Measurements from ENCODE around the gene ATP12A.
"Not testable (repeated sequence)": the region's sequence is repeated elsewhere in the genome, so short reads cannot be mapped to it uniquely, and the experiment has no call there.

Gene ATP12A

DNA sequence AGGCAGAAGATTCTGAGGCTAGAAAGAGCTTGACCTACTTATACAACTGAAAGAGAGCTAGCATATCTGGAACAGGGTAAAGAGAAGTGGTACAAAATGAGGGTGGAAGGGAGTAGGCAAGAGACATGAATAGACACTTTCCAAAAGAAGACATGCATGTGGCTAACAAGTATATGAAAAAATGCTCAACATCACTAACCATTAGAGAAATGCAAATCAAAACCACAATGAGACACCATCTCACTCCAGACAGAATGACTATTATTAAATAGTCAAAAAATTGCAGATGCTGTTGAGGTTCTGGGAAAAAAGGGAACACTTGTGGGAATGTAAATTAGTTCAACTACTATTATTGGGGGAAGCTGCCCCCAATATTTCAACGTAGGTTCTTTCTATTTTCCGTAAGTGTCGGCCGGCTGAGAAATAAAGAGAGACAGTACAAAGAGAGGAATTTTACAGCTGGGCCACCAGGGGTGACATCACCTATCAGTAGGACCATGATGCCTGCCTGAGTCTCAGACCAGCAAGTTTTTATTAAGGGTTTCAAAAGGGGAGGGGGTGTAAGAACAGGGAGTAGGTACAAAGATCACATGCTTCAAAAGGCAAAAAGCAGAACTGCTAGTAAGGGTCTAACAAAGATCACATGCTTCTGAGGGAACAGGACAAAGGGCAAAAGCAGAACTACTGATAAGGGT, 50.8 kb downstream of the ATP12A start:
- not testable (repeated sequence) for DNase-seq (ENCODE audit: low read depth in 3 of 3)

DNA sequence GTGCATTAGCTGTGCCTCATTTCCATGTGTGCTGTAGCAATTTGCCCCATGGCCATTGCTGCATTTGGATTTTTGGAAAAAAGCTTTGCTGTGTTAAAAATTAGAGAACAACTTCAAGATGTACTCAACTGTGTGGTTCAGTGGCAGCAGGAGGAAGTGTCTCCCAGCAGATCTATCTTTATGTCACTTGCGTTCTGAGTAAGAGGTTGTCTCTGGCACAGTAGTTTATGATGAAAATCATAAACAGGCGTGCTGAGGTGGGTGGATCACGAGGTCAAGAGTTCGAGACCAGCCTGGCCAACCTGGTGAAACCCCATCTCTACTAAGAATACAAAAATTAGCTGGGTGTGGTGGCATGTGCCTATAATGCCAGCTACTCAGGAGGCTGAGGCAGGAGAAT, 54.7 kb downstream of the ATP12A start:
- DNase-seq (ENCODE audit: low read depth in 3 of 3): no peak

DNA sequence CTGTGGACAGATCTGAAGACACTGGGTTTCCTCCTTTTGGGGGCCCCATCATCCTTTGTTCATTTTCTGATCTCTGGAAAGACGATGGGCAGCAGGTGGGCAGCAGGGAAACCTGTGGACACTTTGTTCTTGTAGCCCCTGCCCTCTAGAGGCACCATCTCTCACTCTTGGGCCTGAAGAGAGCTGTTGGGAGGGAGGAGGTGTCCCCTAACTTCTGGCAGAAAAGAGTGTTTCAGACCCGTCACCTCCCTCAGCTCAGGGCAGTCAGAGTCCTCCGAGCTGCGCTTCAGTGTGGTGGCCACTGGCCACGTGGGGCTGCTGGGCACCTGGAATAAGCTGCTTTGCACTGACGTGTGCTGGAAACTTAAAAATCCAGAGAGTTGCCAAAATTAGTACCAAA, 56.8 kb downstream of the ATP12A start:
- DNase-seq (ENCODE audit: low read depth in 3 of 3): no peak

DNA sequence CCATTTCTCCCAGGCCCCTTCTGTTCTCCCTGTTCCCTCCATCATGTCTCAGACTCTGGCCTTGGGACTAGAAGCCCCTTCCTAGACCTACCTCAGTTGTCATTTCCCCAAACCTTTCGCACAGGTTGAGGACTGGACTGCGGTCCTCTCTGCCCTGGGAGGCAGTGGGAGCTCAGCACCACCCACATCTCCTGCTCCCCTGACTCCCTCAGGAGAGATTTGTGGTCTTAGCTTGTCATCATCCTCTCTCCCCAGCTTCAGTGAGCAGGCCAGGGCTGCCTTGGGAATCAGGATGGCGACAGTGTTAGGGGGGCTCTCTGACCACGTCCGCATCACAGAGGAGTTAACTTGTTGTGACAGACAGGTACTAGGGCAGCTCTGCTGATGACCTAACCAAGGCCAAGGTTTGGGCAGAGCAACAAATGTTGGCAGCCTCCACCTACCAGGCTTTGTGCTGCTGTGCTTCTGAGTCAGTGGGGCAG, 58.2 kb downstream of the ATP12A start:
- no peak for DNase-seq (ENCODE audit: low read depth in 3 of 3)

DNA sequence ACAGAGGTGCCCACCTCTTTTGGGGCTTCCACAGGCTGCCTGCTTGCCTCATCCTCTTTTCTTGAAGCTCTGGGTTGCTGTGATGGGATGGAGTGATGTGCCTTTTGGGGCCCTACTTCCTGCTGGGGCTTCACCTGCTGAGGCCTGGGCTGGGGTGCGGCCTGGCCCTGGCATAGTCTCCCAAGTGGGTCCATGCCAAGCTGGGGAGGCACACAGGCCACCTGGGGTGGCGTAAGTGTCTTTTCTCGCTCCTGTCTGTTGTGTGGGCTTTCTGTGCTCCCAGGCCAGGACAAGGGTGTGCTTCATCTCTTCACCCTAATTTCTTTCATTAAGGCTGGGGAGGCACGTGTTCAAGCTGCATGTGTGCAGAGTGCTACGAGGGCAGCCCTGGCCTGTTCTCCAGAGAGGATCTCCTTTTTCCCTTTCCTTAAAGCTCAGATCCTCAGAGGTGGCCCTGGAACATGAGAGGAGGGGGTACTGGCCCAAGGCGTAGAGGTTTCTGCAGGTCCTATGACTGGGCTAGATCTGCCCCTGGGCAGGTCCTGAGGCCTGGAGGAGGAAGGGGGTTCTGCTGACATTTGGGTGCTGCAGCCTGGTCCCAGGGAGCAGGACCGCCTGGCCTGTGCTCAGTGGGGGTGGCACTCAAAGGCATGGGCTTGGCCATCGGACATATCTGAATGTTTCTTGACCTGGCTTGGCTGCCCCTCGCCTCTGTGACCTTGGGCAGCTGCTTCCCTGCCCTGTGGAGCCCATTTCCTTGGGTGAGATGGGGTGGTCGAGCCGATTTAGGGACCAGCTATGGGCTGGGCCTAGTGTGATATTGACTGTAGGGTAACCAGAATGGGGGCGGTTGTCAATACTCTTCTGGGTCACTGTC, 60.0 kb downstream of the ATP12A start:
- no peak for DNase-seq (ENCODE audit: low read depth in 3 of 3)

DNA sequence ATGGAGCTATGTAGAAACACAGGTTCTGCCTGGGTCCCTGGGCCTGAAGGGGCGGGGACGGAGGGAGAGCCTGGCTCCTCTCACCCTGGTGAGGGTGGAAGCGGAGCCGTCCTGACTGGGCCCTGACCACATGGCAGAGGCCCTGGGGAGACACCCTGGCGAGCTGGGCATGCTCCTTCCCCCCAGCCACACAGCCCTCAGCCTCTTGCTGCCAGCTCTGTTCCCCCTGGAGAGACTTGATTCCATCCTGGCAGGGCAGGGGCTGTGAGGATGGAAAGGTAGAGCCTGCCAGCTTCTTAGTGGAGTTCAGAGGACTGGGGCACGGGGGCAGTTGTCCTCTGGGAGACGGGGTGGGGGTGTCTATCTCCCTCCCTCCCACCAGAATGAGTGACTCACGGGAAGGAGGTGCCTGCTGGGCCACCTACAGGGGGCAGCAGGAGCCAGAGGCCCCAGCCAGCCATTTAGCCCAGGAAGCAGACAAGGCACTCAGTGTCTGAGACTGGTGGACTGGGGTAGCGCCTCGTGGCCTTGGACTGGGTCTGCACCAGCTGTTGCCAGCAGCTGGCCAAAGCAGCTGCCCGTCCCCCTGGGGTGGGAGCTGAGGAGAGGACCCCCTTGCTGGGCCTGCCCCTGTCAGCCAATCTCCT, 60.9 kb downstream of the ATP12A start:
- DNase-seq (ENCODE audit: low read depth in 3 of 3): no peak

DNA sequence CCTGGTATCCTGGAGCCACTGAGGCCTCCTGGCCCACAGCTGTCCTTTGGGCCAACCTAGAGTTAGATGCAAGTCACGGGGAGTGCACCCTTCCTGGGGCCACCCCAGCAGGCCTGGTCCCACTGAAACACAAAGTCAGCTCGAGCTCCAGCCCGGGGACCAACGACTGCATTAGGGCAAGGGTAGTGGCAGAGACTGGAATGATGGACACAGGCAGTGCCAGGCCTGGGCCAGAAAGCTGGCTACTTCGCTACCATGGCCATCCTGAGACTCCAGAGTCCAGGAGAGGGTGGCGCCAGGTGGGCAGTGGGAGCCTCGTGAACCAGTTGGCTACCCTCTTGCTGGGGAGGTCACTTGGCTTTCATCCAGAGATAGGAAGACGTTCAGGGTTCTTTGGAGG, 61.6 kb downstream of the ATP12A start:
- no peak for DNase-seq (ENCODE audit: low read depth in 3 of 3)

DNA sequence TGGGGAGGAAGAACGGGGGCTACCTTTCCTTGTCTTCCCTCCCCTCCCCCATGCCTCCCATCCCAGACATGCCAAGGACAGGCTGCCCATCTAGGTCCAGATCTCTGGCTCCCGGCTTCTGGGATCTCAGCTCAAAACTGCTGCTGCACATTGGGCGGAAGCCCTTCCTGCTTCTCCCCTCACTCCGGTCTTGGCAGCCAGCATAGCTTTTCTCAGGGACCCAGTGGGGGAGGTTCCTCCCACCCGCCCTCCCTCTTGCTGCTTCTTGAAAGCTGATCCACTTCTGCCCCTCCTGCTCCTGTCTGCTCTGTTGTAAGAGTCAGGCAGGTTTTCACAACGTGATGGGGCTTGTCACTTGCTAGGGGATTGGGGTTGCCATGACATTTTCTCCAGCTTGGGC, 62.1 kb downstream of the ATP12A start:
- no peak for DNase-seq (ENCODE audit: low read depth in 3 of 3)

DNA sequence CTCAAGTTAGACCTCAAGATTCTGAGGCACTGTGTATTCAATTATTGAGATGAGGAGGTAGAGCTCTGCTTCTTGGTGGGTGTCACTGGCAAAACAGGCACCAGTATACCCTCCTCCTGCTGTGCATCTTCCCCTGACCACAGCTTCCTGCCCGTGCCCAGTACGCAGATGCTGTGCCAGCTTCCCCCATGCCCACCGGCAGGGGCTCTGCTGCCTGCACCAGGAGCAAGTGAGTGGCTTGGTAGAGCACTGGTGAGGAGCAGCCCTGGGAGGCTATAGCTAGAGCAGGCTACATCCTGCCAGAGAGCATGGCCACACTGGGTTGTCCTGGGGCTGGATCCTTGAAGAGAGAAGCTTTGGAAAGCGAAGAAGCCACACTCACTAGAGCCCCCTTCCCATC, 62.8 kb downstream of the ATP12A start:
- no peak for DNase-seq (ENCODE audit: low read depth in 3 of 3)

DNA sequence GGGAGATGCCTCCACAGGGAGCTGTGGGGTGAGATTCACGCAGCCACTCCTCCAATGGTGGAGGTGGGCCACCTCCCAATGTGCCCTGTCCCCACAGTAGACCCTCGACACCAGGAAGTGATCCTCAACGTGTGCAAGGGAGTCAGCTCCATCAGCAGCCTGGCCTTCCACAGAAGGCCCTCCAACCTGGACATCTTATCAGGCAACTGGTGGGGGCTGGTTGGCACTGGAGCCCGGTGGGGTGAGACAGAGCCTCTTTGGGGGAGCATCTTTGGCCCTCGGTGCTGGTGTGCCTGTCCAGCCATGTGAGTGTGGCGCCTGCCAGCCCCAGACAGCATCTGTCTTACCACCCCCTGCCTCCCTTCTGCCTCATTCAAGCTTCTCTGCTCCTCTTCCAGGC, 64.0 kb downstream of the ATP12A start:
- no peak for DNase-seq (ENCODE audit: low read depth in 3 of 3)

DNA sequence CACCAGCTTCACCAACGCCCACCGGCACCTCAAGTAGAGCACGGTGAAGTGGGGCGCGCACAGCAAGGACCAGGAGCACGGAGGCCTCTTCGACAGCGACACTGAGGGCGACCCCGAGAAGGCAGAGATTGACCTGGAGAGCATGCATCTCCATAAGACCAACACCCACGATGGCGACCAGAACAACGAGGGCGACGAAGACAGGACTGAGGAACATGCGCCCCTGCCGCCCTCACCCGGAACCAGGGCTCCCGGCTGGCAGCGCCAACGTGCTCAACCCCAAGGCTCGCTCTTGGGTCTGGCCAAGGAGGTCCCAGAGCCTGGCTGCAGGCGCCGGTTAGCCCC, 65.3 kb downstream of the ATP12A start:
- no peak for DNase-seq (ENCODE audit: low read depth in 3 of 3)

DNA sequence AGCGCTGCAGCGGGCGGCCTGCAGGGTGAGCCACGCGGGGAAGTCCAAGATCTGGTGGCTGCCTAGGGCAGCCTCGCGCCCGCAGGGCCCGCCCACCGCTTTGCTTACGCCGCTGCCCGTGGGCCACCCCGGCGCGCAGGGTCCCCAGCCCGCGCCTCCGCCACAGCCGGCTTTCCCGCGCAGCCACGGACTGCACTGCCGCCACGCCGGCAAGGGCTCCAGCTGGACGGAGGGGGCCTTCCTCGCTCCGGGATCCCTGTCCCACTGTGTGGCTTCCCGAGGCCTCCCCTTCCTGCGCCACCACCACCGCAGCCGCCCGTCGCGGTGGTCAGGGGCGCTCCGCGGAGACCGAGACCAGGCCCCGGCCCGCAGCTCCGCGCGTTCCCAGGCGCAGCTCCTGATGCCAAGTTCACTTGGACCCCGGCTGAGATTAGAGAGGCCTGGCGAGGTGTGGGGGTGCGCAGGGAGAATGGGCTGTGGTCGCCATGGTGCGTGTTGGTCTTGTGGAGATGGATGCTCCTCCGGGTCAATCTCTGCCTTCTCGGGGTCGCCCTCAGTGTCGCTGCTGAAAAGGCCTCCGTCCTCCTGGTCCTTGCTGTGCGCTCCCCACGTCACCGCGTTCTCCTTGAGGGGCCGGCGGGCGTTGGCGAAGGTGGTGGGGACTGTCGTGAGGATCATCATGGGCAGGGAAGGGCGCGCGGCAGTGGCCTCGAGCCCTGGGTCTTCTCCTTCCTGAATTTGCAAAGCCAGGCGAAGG, 65.8 kb downstream of the ATP12A start:
- no peak for DNase-seq (ENCODE audit: low read depth in 3 of 3)

DNA sequence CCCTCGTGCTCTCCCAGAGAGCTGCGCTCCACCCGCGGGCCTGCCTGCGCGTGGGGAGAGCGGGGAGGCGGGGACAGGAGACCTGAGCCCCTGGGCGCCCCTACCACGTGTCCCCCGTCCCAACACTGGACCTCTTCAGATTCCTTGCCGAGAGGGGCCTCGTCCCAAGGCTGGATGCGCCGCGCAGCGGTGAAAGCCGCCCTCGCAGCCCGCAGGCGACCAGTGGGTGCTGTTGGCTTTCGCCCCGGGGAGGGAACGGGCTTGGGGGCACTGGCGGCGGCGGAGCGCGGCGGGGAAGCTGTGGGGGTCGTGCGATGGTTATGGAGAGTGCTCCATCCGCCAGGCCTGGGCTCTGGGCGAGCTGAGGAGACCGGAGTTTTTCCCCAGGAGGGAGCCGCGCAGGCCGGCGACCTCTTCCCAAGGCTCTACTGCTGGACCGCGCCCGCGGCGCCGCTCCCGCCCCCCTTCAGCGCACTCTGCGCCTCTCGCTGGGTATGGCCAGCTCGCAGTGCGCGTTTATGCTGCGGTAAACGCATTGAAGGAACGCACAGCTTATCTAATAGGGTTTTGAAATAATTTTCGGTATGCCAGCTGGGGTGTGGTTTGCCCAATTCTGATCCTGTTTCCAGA, 66.5 kb downstream of the ATP12A start:
- DNase-seq (ENCODE audit: low read depth in 3 of 3): no peak

DNA sequence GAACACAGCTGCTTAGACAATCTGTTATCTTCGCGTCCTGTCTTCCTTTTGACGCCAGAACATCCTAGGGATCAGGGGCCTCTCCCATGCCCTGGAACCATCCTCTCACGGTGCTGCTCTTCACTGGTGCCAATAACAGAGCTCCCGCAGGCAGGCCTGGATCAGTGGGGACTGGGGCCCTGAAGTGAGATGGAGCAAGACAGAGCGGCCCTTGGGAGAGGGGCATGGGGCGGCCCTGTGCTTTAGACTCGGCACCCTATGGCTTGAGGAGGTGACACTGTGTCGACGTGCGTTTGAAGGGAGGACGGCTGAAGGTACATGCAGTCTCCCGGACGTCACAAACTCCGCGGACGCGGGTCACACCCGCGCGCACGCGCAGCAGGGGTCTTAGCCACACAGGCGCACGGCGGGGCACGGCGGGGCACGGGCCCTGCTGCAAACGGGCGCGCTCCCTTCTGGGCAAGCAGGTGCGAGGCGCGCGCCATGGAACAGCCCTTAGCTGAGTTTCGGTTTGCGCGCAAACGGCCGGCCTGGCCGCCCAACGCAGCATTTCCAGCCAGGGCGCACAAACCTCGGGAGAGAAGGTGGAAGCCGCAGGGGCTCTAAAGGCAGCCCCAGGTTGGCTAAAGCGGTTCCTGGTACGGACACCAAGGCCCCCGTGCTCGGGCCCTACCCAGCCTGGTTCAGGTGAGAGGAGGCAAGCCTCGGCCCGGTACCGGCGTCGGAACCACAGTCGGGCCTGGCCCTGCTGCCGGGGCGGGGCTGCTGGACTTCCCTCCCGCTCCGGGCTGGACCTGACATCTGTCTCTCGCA, 67.2 kb downstream of the ATP12A start:
- DNase-seq (ENCODE audit: low read depth in 3 of 3): peak in 1 of 3 donors; percentile 17

DNA sequence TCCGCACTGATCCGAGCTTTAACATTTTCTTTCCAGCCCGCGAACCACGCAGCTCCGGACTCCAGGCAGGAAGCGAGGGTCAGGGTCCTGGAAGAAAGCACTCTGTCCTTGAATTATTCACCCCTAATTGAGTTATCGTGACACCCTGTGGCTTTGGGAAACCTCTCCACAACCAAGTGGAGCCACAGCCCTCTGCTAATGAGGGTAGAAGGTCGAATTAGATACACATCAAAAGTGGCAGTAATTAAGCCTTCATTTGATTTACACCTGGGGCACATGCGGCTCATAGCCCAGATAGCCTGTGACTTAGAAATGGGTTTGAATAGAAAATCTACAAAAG, 67.8 kb downstream of the ATP12A start:
- no peak for DNase-seq (ENCODE audit: low read depth in 3 of 3)

DNA sequence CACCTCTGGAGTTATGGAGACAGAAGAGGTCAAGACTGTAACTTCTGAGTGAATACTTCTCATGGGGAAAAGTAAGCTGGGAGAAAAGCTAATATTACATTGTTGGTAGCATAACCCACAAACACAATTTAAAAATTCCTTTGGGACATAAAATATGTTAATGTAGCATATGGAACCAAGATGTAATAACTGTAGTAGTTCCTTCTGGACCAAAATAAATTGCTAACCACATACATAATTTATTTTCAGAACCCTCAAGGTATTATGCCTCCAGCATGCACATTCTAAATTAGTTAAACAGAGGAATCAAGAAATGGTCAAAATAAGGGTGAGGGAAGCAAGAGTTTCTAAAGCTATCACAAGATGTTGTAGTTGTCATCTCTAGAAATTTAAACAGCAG, 79.0 kb downstream of the ATP12A start:
- DNase-seq (ENCODE audit: low read depth in 3 of 3): no peak

Data from stimulated activated CD4-positive, alpha-beta T cell treated with anti-CD3 and anti-CD28 coated beads, TNF-alpha, amount 100 ng/mL, for 48 hours (primary cell).